GM18519 (cell line): ENCODE measurements around the gene RABGAP1L.

Experiments used
- ATAC-seq: cut with Tn5 transposase; IDR thresholded peaks from one replicate; pipeline ENCODE4 v1.9.1; 2021; ENCODE audit warnings: mild to moderate bottlenecking, moderate library complexity; ENCODE audit not compliant: unreplicated experiment, low FRiP score

RABGAP1L gene

DNA sequence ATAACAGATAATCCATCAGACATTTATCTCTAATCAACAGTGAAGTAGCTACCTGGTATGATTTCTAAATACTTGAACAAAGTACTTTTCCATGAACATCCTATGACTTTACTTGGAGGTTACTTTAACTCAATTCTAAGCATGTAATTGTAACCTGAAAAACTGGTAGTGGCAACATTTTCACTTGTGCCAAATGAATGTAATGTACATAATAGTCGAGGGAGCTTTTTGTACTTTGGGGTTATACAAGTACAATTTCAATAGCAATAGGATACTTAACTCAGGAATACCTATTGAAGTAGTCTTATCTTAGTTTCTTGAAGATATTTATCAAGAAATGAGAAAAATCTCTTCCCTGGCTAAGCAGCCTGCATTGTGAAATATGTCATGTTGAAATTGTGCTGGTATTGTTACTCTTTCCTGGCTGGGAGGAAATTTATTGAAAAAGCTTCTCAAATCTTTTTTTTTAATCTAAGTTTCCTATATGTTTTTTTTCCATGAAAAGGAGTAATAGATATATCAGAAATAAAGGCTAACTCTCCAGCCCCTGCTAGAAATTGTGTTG, 806.8 kb downstream of the RABGAP1L start:
- ATAC-seq: no peak

DNA sequence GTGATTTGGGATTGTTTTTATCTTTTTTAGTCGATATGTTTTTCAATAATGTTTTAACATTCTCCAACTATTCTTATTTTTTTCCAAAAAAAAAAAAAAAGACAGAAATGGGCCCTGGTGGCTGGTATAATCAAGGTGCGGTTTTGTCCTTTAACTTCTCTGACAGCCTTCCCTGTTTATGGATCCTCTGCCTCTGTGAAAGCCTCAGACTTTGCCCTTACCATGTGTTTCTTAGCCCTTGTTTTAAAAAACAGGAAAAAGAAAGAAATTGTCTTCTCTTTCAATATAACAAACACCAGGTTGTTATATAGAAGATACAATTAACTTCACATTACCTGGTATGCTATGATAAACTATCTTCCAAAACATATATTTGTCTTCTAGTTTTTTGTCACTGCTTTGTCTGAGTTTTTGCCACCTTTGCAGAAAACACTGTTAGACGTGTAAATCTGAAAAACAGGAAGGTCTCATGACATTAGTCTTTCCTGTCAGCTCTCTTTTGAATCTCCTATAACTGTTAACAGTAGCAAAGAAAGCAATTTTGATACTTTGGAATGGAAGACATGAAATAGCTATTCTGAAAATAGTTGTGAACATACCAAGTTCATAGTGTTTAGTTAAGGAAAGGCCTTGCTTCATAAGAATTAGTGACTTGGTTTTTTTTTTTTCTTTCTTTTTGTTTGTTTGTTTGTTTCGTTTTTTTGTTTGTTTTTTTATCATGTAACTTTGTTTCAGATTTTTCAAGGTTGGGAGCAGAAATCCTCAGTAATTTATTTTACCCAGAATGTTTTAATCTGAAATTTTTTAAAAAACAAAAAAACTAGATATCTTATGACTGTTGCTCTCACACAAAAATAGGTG, 808.8 kb downstream of the RABGAP1L start:
- ATAC-seq: no peak

DNA sequence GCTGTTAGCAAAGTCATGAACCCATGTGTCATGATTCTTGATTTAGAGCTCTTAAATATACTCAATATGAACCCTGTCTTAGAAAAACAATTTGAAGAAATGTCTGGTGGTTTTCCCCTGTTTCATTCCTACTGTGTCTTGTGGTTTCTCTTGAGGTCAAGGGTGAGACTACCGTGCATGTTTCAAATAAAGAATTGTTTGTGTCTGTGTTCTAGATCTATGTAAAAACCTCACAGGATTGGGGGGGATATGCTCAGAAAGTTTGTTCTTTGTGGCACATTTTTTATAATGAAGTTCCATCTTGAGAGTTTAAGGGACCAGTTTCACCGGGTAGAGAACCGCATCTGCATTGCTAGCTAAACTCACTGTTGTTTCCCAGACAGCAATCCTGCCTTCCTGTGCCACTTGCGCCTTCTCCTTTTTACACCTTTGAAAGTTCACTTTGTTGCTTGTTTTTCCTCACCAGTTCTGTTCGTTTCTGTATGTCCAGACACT, 809.5 kb downstream of the RABGAP1L start:
- peak; percentile 77 for ATAC-seq

DNA sequence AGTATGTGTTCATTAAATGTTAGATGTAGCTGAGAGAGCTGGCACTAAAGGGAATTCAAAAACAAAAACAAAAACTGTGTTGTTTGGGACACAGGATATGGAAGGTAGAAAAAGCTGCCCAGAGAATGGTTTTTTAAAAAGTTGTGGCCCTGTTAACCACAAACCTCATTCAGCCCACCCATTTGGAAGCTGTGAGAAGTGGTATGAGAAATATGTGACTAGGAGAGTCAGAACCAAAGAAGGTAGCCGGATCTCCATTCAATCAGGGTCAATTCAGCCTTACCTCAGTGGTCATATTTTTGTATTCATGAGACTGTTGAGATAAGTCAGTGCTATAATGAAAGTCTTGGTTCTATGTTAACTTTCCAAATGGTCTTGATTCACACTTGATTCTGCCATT, 810.7 kb downstream of the RABGAP1L start:
- ATAC-seq: no peak

DNA sequence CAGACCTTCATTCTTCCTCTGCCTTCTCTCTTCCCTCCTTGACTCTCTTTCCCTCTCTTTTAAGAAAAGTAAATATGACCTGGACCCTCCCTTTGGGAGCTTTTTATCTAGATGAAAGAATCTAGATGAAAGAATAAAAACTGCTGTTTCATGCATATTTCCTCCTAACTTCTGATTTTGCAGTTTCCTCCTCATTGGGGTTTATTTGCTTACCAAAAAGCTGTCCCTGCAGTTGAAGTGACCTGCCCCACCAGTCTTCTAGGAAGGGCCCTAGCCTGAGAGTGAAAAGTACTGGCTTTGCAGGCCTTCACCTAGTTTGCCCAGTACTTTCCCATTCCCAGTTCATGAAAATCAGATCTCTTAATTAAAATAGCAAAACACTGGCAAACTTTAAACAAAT, 812.1 kb downstream of the RABGAP1L start:
- ATAC-seq: no peak

DNA sequence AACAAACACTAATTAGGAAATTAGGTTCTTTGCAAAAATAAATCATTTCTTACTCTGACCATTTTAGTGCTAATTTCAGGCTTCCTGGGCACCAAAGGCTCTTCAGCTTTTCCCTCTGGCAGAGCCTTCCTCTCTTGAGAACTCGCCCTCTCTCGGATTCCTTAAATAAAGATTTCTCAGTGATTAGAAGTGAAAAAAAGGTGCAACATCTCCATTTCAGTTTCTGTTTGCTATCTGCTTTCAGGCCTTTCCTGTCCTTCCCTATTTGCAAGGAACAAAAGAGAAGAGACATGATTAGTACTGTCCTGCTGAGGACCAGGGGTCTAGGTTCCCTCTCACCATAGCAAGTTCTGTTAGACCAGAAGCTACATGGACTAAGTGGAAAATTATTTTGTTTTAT, 812.6 kb downstream of the RABGAP1L start:
- no peak for ATAC-seq

DNA sequence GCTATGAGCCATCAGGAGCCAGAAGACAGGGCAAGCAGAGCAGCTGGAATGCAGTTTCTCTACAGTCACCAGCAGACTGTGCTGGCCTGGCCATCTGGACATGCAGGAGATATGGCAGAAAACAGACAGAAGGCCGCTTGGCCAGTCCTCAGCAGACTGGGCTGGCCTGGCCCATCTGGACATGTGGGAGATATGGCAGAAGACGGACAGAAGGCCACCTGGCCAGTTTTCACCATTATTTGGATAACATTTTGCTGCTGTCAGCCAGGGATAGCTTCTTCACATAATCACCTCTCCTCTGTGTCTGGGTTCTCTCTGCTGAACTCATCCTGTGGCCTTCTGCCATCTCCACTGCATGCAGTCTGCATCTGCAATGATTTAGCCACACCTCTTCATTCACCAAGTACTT, 815.4 kb downstream of the RABGAP1L start:
- ATAC-seq: no peak

DNA sequence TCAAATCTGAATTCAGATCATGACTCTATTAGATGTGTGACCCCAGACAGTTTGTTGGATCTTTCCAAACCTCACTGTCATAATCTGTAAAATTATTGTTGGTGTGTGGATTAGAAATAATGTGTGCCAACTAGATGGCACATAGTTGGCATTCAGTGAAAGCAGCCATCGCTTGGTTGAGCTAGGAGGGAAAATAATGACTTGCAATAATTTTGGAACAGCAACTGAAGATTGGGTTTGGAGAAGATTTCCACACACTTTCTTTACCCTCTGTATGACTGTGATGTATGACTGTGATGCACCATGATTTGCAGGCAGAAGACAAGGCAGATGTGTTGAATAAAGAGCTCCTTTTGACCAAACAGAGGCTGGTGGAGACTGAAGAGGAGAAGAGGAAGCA, 816.4 kb downstream of the RABGAP1L start:
- ATAC-seq: no peak

DNA sequence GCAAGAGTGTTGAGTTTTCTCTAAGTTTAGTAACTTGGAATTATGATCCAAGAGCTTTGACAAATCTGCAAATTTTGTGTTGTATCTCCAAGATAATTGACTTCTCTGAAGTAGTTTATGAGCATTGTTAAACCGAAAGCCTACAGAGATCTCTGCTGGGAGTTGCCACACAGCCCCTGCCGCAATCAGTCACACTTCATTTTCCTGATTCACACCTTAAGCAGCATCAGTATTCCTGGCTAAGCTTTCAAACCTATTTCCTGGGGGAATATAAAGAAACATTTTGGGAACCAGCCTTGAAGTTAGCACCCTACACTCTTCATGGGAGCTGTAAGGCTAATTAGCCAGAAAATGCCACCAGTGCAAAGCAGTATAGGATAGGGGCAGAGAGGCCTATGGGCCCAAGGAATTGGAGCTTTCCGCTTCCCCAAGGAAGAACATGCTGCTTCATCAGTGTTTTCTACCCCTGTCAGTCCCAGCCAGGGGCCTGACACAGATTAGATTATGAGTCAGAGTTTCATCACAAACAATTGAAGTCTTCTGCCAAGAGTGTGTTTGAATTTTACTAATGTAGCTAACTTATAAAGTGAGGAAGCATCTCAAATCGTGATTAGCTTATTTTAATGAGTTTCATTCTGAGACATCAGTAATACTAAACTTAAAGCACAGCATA, 817.3 kb downstream of the RABGAP1L start:
- no peak for ATAC-seq

DNA sequence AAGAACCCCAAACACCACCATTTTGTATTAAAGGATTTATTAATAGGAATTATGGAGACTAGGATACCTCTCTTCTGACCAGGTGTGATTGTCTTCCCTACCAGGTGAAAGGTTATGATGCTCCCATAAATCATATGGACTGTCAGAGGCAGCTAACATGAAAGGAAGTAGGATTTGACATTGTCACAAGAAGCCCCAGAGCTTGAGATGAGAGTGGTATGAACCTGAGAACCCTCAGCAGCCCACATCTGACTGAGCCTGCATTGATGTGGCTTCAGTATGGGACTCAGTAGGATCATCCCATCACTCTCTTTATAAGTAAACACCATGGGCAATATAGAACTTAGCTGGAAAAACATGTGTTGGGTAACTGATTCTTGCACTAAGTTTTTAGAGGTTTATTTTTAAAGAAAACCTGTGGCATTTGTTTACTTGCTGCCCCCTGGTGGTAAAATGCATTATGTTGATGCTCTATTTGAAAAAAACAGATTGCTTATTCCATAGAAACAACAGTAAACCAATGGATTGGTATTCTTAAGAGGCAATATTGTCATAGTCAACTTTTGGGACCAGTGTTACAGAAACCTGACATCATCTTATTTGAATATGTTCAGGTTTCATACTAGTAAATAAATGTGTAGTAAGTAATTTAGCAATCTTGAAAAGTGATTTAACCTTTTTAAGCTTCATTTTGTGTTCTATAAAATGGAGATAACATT, 823.8 kb downstream of the RABGAP1L start:
- no peak for ATAC-seq

DNA sequence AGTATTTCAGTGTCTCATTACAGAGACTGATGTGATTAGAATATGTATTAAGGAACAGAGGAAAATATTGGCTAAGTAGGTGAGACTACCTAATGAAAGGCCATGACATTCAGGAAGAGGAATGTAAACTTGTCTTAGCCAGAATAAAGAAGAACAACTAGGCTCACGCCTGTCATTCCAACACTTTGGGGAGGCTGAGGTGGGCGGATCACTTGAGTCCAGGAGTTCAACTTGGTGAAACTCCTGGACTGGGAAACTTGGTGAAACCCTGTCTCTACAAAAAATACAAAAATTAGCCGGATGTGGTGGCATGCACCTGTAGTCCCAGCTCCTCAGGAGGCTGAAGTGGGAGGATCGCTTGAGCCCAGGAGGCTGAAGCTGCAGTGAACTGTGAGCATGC, 825.6 kb downstream of the RABGAP1L start:
- ATAC-seq: no peak

DNA sequence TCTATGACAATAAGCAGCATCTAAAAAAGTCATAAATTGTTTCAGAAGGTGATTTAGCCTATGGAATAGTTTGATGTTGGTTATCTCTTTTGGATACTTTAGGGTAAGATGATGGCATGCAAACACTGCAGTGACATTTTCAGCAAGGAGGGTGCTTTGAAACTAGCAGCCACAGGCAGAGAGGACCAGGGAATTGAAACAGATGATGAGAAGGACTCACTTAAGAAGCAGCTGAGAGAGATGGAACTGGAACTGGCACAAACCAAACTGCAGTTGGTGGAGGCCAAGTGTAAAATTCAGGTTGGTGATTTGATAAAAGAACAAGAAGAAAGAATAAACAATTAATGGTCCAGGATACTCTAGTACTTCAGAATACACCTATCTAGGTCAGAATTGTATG, 829.2 kb downstream of the RABGAP1L start:
- no peak for ATAC-seq

DNA sequence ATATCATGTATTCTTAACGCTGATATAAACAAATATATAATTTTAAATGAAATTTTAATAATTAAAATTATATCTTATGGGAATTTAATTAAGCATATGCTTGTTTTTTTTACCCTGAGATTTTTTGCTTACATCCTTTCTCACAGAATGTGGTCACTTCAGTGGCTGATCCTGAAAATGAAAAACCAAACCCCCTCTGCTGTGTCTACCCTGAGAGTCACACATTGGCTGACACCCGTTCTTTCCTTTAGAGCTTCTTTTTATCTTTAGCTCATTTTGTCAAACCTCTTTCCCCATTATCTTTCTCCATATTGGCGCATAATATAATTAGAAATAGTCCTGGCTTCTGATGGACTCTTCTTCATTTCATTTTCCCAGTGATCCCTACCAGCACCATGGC, 829.7 kb downstream of the RABGAP1L start:
- ATAC-seq: no peak

DNA sequence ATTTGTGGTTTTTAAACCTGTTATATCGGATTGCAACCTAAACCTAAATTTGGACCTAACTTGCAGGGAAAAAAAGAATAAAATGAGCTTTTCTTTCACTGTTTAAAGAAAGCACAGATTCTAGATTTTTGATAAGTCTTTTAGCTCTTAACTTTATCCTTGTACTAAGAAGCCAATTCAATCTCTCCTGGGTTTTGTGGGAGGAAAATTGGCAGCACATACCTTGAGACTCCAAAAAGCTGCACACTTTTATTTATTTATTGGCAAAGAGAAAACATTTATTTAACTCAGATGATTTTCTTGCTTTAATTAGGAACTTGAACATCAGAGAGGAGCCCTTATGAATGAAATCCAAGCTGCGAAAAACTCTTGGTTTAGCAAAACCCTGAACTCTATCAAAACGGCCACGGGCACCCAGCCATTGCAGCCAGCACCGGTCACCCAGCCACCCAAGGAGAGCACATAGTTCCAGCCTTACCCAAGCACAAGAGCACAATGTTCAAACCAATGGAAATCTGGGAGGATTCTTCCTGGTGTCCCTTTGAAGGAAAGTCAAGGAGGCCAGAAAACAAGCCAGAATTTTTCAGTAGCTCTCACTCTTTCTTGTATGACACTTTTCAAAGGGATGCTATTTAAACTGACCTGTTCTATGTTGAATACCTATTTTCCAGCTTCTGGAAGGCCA, 830.4 kb downstream of the RABGAP1L start:
- ATAC-seq: no peak

DNA sequence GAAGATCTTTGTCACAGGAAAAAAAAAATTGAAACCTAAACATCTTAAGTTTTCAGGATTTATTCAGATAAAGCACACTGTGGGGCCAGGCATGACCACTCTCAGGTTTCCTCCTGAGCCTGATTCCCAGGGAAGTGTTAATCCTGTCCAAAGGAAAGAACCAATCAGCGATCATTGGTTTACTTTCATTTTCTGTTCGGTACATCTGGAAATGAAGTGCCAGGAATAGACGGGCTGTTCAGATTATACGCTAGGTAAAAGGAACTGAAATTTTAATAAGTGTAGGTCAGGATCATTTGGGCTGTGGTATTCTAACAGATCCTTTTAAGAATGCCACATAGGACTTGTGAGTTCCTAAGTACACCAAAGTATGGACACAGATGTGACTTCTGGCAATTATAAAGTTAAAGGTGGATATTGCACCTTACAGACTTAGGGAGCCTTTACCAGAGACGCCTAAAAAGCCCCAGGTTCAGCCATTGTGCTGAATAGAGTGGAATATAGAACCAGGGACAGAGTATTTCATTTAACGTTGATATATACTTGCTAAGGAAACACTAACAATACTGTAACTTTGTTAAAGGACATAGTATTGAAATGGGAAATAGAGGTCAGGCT, 831.2 kb downstream of the RABGAP1L start:
- no peak for ATAC-seq

DNA sequence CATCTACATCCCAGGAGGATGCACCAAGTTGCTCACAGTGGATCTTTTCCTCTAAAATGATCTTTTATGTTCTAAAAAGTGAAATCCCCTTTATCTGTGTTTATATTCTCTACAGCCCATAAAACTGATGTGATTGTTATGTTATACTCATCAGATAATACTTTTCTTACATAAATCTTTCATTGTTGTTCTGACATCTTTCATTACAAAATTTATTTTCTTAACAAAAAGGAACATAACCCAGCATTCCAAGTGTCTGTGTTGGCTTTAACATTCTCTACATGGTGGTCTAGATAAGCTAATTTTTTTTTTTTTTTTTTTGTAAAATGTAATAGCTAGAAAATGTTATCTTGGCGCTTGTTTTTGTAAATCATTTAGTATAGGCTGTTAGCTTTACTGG, 832.2 kb downstream of the RABGAP1L start:
- ATAC-seq: no peak

DNA sequence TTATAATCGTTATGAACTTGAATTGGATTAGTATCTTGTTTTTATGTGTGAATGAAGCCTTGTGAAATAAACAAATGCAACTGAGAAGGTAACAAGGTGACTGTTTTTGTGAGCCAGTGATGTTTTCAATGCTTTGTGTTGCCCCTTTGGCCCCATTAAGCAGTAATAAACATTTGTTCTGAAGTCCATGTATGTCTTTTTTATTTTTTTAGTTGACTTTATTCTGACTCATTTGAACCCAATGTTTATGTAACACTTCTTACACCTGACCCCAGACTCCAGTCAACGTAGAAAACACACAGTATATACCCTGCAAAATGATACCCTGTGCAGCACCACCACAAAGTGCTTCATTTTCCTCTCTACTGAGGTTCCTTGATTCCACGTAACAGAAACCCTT, 835.8 kb downstream of the RABGAP1L start:
- no peak for ATAC-seq

DNA sequence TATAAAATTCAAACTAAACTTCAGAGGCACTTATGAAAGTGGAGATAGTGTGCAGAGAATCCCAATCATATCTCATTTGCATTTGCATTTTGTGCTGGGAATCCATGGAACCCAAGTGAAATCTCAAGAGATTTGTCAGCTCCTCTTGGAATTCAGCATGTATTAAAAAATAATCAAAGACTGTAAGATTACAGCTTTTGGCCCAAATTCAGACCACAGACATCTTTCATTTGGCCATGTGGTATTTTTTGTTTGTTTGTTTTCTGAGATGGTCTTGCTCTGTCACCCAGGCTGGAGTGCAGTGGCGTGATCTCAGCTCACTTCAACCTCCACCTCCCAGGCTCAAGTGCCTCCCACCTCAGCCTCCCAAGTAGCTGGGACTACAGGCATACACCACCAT, 836.6 kb downstream of the RABGAP1L start:
- ATAC-seq: no peak

DNA sequence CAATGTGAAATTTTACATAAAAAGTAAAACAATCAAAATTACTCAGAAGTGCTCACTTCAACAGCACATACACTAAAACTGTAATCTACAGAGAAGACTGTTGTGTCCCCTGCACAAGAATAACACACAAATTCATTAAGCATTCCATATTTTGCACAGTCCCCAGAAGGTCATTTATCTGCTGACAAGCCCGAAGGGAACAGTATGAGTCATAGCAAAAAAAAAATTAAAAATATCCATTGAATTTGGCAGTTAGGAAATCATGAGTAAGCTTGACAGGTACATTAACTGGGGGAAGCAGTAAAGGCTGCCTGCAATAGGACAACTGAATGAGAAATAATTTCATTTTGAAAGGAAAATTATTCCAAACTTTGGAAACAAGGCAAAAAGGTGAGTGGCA, 837.2 kb downstream of the RABGAP1L start:
- ATAC-seq: no peak

DNA sequence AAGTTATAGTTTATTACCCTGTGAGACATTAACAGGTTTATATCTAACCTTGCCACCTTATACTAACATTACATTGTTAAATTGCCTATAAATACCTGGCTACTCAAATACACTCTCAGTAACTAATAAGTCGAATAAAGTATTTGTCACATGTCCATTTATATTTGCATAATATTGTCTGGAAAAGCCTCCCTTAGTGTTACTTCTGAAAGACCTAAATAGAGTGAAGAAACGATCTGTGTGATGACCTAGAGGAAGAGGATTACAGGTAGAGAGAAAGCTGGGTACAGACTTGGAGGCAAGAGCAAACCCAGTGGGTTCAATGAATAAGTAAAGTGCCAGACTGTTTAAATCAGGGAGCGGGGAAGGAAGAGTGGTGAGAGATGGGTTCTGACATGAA, 837.7 kb downstream of the RABGAP1L start:
- ATAC-seq: no peak
